Right kidney (tissue), 1 donor: Measurements from ENCODE around the gene TMEM87B.

Experiments
- DNase-seq: peaks from one replicate; pipeline ENCODE4 v3.0.0-alpha.2; 2016

The TMEM87B gene

GRCh38 chr2:112151271-112151670 is 96.2 kb downstream of the TMEM87B start:
- DNase-seq, result no peak

GRCh38 chr2:112151701-112152440 is 96.8 kb downstream of the TMEM87B start:
- no peak for DNase-seq

GRCh38 chr2:112152476-112153178 is 97.6 kb downstream of the TMEM87B start:
- no peak for DNase-seq

GRCh38 chr2:112153179-112153490 is 98.1 kb downstream of the TMEM87B start:
- no peak for DNase-seq

- DNase-seq, result no peak
Observed at GRCh38 chr2:112153501-112153900, 98.4 kb downstream of the TMEM87B start.

- no peak for DNase-seq
Observed at GRCh38 chr2:112154246-112155117, 99.4 kb downstream of the TMEM87B start.

- DNase-seq, result peak; percentile 50
Observed at GRCh38 chr2:112155331-112156151, 100.5 kb downstream of the TMEM87B start.

GRCh38 chr2:112156152-112156986 is 101.3 kb downstream of the TMEM87B start:
- DNase-seq, result peak; percentile 56

- DNase-seq, result no peak
Observed at GRCh38 chr2:112157472-112157871, 102.4 kb downstream of the TMEM87B start.

GRCh38 chr2:112159454-112159921 is 104.4 kb downstream of the TMEM87B start:
- DNase-seq, result no peak

- no peak for DNase-seq
Observed at GRCh38 chr2:112160283-112161250, 105.5 kb downstream of the TMEM87B start.

GRCh38 chr2:112161431-112162145 is 106.5 kb downstream of the TMEM87B start:
- no peak for DNase-seq

- DNase-seq, result no peak
Observed at GRCh38 chr2:112162341-112162740, 107.3 kb downstream of the TMEM87B start.

- DNase-seq, result no peak
Observed at GRCh38 chr2:112162956-112163355, 107.9 kb downstream of the TMEM87B start.

GRCh38 chr2:112163541-112163981 is 108.5 kb downstream of the TMEM87B start:
- no peak for DNase-seq

- no peak for DNase-seq
Observed at GRCh38 chr2:112164876-112165275, 109.8 kb downstream of the TMEM87B start.

GRCh38 chr2:112165296-112165695 is 110.2 kb downstream of the TMEM87B start:
- DNase-seq, result no peak

- DNase-seq, result no peak
Observed at GRCh38 chr2:112166806-112167499, 111.9 kb downstream of the TMEM87B start.
